GM12864 (cell line): Measurements from ENCODE around the gene AUP1.
A peak's percentile ranks its signal among the peaks of the same experiment; 100 is the strongest.

Experiments
- DNase-seq: peaks from one replicate; pipeline ENCODE4 v3.0.0-alpha.2; 2011; ENCODE audit warnings: low read depth
- H3K4me3 ChIP-seq: 2 replicates; pipeline ENCODE4 v1.5.1; 2011; ENCODE audit warnings: mild to moderate bottlenecking, low read depth, low read length, control low read depth
- TF ChIP-seq, protein P1 (sequence below): IDR thresholded peaks from 2 replicates; pipeline ENCODE4 v1.5.1; 2011; ENCODE audit warnings: low read depth, mild to moderate bottlenecking, moderate library complexity, low read length, control low read depth, inconsistent platforms; ENCODE audit errors: missing control alignments

The AUP1 gene

DNA sequence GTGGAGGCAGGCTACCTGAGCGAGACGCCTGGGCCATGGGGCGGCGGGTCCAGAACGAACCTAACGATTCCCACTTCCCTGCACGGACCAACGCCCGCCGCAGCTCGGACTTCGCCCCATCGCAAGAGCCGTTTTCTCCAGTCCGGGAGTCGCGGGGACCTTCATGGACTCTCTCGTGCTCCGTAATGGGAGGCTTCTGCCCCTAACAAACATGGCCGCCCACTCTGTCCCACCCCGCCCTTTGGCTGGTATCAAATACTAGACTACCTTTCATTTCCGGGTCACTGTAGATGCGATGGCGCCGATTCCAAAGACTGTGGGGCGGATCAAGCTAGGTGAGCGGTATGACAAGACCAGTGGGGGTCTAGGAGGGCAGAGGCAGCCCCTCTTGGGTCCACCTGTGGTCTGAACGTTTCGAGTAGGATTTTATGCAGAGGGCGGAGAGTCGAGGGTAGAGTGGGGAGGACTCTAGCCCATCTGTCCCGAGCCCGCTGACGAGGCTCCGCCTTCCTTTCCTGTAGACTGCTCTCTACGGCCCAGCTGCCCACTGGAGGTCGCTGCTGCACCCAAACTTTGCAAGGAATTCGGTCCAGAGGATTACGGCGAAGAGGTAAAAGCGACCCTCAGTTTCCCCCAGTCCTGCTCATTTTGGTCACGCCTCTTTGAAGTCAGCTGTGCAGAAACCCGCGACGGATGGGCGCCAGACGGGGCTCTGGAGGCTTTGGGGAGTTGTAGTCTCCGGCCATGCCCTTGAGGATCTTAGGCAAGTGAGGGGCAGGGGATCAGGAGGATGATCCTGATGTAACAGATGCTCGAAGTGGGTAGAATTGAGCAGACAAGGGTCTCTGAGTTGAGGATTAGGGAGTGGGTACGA is 46.5 kb downstream of the AUP1 start, which contains the start of the genes CCDC142 and TTC31:
CCDC142 (minus strand) TSS at position 198 of the 874 bp plus-strand sequence; CDS start at position 37, 161 bp downstream.
TTC31 (plus strand) TSS at position 281 of the 874 bp plus-strand sequence; CDS start at position 296, 15 bp downstream.
- TF ChIP-seq, protein P1, sequence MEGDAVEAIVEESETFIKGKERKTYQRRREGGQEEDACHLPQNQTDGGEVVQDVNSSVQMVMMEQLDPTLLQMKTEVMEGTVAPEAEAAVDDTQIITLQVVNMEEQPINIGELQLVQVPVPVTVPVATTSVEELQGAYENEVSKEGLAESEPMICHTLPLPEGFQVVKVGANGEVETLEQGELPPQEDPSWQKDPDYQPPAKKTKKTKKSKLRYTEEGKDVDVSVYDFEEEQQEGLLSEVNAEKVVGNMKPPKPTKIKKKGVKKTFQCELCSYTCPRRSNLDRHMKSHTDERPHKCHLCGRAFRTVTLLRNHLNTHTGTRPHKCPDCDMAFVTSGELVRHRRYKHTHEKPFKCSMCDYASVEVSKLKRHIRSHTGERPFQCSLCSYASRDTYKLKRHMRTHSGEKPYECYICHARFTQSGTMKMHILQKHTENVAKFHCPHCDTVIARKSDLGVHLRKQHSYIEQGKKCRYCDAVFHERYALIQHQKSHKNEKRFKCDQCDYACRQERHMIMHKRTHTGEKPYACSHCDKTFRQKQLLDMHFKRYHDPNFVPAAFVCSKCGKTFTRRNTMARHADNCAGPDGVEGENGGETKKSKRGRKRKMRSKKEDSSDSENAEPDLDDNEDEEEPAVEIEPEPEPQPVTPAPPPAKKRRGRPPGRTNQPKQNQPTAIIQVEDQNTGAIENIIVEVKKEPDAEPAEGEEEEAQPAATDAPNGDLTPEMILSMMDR: peak; percentile 92
- peak; percentile 84 for DNase-seq

DNA sequence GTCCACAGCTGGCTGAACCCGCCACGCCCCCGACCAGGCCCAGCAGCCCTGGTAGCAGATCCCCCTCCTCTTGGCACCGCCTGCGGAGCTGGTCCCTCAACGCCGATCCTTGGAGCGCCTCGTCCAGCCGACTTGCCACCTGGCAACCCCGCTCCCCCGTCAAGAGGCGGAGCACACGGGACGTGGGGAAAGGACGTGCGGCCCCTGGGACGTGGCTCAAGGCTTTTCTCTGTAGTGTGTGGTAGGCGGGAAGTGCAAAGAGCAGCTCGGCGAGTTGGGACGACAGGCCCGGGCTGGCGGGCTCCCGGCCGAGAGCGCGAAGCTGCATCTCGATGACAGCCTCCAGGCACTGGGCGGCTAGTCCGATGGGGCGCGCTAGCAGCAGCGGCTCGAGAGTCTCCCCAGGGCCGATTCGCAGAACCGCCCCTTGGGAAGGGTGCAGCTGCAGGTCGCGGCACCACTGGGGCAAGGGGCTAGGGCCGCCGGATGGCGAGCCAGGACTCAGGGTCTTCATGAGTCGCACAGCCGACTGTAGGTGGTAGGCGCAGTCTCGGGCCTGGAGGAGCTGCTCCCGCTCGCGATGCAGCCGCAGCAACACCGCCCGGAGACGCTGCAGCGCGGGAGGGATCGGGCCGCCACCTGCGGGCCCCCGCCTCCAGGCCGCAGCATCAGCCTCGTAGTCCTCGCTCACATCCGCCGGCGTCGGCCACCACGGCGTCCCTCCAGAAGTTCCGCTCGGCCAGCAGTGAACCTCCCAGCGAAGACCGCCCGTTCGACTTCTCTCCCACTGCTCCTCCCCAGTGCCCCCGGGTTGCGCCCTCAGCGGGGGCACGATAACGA is 47.3 kb downstream of the AUP1 start:
- TF ChIP-seq, protein P1: no peak
- H3K4me3 ChIP-seq: peak overlapping the region; percentile 95
- DNase-seq: no peak

More for the DNA sequence above, 46.5 kb downstream of the AUP1 start, which contains the start of the genes CCDC142 and TTC31:
- H3K4me3 ChIP-seq: peak within 1 kb of the TSS; percentile 95

DNA sequence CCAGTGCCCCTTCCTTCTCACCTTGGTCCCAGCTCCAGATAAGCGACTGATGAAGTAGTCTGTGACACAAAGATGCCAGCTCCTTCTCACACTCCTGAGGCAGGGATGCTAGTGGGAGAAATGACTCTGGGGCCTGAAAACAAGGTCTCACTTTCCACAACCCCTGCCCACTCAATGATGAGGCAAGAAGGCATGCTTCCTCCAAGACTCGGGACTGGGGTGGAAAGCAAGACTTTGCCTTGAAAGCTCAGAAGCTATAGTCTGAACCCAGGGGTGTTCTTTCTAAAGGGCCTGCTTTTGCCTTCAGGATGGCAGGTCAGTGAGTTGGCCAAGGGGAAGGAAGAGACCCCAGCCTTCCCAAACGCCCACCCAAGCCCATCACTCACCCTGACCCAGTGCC is 48.1 kb downstream of the AUP1 start:
- DNase-seq: no peak
- peak overlapping the region; percentile 95 for H3K4me3 ChIP-seq
- TF ChIP-seq, protein P1: no peak
